Stimulated activated CD4-positive, alpha-beta T cell treated with anti-CD3 and anti-CD28 coated beads, TNF-alpha, amount 100 ng/mL, for 48 hours (primary cell): ENCODE results near the gene FNDC1.

Source experiments
- DNase-seq, 3 donors: peaks; one replicate each; pipeline ENCODE4 v3.0.0-alpha.2; 2020; ENCODE audit warnings: low read depth in 3 of 3

FNDC1 gene

DNA sequence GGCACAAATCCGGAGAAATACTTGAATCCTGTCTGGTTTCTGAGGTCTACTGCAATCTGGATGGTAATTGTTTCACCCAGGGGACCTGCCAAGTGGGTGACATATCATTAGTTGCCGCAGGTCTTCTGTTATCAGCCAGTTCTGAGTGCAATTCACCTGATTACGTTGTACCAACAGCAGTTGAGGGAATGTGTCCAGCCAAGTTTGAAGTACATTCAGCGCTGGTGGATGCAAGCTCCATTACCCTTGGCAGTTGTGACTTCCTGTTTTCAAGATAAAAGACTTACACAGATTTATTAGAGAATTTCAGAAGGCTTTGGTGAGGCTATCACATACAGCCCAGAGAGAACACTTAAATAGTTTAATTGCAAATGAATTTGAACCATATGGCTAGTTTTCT lies 42.8 kb downstream of the FNDC1 start:
- DNase-seq, result no peak

DNA sequence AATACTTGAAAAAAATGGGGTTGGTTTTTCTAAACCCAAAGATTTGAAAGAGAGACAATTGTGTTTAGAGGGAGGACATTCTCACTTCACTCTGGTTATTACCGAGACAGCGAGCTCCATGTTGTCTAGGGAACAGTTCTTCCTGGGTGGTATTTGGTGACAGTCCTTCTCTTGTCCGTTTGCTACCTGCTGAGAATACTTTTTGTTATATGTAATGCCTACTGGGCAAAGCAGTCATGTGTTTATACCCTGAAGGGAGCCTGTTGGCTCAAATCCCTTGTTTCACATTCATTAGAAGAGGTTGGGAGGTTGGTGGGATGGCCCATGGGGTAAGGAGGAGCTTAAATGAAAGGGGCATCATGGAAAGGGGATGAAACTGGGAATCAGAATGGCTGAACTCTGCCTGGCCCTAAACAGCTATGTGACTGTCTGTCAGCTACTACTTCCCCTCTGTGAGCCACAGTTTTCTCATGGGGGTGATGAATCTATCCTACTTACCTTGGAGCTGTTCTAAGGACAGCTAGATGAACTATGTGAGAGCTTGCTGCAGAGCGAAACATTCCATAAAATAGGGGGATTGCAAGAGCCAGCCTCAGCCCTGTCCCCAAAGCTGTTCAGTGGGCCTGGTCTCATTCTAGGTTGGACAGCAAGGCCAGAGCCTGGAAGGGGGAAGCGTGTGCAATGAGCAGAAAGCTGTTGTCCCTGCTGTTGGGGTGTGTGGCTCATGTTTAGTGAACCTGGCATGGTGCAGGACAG lies 43.5 kb downstream of the FNDC1 start:
- no peak for DNase-seq

DNA sequence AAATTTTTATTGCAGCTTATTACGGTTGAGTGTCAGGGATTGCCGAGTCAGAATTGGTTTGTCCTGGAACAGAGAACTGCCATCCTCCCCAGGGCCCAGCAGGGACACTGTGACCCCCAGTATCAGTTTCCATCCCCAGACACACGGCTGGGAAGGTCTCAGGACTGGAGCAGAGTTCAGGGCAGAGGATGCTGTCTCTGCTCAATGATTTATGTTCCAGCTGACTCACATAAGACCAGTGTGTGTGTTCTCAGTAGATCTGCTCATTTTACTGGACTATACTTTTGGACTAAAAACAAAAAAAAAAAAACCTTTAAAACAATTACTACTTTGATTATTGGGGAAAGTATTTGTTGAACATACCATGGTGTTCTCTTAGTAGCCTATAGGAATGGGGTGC lies 44.2 kb downstream of the FNDC1 start:
- DNase-seq, result no peak

DNA sequence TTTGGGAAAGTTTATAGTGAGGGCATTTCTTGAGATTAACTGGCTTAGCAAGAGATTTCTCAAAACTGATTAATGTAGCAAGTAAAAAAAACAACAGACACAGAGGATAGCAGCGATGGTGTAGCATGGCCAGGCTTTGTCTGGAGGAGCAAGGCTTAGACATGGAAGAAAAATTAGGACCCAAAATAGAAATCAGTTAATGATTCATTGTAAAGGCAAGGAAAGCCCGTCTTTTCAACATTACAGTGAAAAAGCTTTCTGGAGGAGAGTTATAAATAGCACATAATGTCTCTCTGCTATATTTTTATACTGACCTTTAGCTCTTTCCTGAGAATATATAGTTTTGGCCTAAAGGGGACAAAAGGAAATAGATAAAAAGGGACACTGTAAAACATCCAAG lies 45.1 kb downstream of the FNDC1 start:
- no peak for DNase-seq

DNA sequence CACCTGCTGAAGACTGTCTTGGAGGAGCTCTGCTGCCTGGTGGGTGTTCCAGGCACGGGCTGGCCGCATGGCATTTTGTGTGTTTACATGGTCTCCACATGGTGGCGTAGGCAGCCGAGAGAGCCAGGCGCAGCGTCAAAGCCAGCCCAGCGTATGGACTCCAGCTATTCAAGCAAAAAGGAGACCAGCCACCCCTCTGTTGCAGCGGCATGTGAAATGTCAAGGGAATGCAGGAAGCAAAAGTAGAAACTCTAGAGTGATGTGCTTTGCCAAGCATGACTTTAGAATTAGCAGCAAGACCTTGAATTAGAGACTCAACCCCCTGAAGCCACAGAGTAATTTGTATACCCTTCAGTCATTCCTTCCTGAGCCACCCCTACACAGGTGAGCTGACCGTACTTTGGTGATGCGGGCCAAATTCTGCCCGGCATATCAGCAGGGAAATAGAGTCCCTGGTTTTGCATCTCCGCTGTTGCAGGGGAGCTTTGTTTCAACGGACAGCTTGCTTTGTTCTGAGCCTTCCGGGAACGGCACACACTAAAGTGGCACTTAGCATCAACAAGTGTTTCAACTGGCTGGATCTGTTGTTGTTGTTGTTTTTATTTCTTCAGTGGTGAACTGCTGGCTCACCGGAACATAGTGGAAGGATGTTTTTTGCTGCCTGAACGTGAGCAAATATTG lies 48.5 kb downstream of the FNDC1 start:
- peak in 1 of 3 donors; percentile 8 for DNase-seq

DNA sequence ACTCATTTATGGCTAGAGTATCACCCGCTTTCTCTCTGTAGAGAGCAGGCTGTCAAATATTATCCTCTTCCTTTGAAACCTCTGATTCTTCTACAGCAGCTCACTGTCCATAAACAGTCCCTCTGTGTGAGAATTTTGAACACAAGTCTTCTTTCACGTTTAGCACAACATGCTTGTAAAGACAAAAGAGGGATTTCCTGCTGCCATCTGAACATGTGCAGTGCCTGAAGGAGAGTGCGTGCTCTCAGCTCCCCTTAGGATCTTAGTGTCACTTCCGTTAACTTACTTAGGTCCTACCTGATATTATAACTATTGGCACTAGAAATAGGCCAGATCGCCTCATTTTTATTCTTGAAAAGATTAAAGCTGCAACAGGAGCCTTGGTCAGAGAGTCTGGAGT lies 50.9 kb downstream of the FNDC1 start:
- no peak for DNase-seq

DNA sequence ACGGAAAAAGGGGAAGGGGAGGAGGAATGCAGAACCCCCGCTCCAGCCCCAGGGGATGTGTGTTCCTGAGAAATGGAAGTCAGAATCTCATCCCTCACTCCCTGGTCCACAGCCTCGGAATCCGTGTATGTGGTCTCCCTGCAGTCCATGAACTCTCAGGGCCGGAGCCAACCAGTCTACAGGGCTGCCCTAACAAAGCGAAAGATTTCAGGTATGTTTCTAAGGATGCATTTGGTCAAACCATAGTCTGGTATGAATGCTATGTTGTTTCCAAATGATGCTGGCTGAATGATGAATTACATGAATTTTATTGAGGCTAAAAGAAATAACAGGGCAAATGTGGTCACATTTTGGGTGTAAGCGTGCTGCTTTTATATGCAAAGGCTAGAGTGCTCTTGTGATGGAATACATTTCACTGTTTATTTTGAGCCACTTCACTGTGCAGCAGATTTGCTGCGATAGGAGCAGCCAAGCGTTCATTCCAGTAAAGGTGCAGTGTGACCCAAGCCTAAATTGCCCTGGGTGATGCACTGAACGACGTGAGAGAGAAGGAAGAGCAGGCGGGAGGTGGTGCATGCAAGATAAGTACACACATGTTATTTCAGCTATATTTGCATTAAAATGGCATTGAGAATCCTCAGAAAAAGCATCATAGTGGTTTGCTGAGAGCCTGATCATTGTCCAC lies 52.4 kb downstream of the FNDC1 start:
- no peak for DNase-seq

DNA sequence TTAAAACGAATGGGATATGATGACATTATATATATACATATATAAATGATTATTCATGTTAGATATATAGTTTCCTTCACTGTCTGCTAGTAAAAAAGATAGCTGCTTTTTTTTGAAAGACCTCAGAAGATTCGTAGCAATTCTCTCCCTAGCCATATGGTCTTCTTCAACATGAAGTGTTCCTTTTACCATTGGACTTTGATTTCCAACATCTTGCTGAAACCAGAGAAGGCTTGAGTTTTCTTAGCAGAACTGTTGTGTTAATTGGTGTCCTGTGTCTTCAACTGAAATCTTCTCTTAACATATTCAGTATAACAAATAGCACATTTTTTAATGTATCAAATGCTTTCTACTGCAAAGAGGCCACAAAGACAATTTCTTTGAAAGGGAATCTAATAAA lies 55.3 kb downstream of the FNDC1 start:
- no peak for DNase-seq

DNA sequence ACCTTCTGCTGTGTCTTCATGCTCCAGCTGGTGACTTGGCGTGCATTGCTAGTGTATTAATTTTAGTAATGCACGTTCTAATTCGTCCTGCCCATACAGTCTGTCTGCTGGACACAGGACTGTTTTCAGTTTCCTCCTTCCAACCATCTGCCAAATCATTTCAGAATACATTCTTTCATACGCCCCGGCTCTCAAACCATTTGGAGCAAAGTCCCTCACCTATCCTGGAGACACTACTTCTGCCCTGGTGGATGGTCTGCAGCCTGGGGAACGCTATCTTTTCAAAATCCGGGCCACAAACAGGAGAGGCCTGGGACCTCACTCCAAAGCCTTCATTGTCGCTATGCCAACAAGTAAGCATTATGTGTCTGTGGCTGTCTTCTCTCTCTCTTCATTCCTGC lies 60.5 kb downstream of the FNDC1 start:
- no peak for DNase-seq

DNA sequence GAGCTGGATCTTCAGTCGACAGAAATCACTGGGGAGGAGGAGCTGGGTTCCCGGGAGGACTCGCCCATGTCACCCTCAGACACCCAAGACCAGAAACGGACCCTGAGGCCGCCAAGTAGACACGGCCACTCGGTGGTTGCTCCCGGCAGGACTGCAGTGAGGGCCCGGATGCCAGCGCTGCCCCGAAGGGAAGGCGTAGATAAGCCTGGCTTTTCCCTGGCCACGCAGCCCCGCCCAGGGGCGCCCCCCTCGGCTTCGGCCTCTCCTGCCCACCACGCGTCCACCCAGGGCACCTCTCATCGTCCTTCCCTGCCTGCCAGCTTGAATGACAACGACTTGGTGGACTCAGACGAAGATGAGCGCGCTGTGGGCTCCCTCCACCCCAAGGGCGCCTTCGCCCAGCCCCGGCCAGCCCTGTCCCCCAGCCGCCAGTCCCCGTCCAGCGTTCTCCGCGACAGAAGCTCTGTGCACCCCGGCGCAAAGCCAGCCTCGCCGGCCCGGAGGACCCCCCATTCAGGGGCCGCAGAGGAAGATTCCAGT lies 63.0 kb downstream of the FNDC1 start:
- no peak for DNase-seq

DNA sequence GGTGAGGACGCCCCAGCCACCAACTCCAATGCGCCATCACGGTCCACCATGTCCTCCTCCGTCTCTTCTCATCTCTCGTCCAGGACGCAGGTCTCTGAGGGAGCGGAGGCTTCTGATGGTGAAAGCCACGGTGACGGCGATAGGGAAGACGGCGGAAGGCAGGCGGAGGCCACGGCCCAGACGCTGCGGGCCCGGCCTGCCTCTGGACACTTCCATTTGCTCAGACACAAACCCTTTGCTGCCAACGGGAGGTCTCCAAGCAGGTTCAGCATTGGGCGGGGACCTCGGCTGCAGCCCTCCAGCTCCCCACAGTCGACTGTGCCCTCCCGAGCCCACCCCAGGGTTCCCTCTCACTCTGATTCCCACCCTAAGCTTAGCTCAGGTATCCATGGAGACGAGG lies 63.6 kb downstream of the FNDC1 start:
- no peak for DNase-seq

DNA sequence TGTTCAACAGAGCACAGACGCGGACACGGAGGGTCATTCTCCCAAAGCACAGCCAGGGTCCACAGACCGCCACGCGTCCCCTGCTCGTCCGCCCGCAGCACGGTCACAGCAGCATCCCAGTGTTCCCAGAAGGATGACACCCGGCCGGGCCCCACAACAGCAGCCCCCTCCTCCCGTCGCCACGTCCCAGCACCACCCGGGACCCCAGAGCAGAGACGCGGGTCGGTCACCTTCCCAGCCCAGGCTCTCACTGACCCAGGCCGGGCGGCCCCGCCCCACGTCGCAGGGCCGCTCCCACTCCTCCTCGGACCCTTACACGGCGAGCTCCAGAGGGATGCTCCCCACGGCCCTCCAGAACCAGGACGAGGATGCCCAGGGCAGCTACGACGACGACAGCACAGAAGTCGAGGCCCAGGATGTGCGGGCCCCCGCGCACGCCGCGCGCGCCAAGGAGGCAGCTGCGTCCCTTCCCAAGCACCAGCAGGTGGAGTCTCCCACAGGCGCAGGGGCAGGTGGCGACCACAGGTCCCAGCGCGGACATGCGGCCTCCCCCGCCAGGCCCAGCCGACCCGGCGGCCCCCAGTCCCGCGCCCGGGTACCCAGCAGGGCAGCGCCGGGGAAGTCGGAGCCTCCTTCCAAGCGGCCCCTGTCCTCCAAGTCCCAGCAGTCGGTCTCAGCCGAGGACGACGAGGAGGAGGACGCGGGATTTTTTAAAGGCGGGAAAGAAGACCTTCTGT lies 64.3 kb downstream of the FNDC1 start:
- DNase-seq, result no peak

DNA sequence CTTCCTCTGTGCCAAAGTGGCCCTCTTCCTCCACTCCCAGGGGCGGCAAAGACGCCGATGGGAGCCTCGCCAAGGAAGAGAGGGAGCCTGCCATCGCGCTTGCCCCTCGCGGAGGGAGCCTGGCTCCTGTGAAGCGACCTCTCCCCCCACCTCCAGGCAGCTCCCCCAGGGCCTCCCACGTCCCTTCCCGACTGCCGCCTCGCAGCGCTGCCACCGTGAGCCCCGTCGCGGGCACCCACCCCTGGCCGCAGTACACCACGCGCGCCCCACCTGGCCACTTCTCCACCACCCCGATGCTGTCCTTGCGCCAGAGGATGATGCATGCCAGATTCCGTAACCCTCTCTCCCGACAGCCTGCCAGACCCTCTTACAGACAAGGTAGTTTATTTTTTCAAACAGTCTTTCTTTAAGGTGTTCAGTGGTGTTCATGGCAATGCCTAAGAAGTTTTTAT lies 64.9 kb downstream of the FNDC1 start:
- DNase-seq, result no peak

DNA sequence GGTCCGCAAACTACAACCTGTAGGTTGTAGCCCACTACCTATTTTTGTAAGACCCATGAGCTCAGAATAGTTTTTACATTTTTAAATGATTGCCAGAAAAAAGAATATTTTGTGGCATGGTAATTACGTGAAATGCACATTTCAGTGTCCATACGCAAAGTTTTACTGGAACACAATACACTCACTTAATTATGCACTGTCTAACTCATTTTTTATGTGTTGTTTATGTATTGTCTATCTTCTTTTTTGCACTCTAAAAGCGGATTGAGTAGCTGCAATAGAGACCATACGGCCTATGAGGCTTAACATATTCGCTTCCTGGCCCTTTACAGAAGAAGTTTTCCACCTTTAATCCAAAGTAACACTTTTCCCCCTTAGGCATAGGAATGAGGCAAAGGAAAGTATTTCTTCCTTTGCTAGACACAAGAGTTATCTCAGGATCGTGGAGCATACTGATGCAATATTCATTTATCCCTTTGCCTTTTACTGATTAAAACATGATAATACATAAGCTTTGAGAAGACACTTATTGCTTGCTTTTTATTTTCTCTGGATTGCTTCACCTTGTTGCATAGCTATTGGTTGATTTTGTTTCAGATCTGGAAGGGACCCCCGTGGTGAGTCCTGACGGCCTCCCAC lies 69.8 kb downstream of the FNDC1 start:
- DNase-seq, result no peak

DNA sequence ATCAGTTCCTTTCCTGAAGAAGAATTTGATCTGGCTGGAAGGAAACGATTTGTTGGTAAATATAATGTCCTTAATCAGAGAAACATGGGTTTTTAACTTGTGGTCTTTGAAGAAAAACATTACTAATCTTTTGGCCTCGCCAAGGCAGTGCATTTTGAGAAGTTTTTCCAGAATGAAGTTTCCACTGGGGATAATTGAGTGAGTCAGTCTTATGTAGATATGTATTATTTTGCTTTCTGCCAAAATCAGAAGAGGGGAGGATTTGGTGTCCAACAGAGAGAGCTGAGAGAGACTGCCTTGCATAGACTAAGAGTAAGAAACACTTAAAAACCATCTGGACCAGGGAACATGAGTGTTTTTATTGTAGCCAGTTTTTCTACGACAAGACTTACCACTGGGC lies 79.9 kb downstream of the FNDC1 start:
- DNase-seq, result no peak

DNA sequence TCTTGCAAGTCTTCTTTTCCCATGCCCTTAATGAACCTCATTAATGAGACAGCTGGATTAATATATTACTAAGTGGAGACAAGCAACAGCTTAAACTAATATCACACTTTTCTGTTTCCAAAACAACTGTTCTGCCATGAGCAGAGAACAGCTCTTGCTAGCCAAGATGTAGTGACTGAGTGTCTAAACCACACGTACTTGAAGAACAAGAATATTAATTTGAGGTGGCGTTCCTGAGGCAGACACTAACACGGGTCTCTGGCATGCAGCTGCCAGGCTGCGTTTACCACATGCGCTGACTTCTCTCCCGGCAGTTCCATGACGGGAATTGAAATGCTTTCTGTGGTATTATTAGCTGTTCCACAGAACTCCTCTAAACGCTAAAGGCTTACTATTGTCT lies 80.6 kb downstream of the FNDC1 start:
- no peak for DNase-seq

DNA sequence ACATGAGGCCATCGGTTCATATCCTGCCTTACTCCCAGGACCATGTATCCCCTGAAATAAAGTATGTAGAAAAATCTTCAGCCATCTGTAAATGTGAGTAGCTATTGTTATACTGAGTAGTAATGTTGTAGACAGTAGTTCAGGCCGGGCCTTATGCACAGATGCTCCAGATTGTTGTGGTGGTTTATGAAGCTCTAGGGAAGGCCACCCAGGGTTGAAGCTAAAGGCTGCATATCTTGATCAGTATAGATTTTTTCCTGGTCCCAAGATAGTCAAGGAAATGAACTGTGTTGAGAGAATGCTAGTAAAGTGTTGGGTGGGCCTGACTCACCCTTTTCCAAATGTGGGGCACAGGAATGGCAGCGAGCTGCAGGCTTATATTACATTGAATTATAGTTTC lies 81.4 kb downstream of the FNDC1 start:
- DNase-seq, result no peak

DNA sequence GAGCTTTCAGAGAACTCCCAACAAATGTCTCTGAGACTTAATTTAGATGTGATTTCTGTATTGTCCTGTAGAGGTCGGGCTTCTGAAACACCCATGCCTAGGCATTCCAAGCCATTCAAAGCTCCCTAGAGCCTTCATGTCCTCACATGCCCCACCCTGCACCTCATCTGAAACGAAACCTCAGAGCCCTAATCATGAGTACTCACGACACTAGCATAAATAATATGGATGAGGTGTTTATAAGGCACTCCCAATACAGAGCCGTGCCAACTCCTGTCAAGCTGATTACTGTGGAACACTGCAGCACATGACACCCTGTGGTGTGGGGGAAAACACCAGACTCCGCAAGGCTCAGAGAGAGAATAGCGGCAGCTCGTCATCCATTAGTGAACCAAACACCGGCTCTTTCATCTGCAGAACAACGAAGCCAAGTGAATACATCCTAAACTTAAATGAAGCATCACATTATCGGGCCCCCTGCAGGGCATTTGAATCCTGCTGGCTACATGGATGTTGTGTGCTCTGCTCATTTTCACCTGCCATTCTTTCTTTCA lies 83.8 kb downstream of the FNDC1 start:
- no peak for DNase-seq

DNA sequence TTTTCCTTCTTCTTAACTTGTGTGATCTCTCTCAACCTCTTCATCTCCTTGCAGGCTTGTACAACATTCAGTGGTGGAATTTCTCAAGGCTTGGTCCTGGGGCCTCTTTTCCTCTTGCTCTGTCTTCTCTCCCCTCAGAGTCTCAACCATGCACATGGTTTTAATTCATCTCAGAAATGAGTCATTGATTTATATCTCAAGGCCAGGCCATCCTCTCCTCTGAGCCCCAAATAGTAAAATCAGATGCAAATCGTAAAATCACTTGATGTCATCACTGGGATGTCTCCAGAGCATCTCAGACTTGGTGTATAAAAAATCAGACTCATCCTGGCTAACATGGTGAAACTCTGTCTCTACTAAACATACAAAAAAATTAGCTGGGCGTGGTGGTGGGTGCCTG lies 85.0 kb downstream of the FNDC1 start:
- no peak for DNase-seq

DNA sequence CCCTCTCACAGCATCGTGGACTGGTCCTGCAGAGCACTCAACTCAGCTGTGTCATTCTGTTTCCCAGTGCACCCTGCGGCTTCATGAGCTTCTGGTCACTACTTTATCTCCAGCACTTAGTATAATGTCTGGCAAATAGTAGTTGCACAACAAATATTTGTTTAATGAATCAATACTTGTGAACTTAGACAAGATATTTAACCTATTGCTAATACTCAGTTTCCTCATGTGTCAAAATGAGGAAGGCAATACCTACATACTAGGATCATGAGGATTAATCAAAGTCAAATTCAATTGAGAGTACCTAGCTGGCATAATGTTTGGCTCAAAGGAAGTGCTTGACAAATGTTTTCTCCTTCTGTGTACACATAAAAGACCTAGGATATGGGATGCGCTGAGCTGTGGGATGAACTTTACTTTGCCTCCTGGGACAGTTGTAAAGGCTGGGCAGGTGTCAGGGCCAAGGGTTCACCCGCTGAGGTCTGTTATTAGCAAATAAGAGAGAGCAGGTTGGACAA lies 86.3 kb downstream of the FNDC1 start:
- no peak for DNase-seq

DNA sequence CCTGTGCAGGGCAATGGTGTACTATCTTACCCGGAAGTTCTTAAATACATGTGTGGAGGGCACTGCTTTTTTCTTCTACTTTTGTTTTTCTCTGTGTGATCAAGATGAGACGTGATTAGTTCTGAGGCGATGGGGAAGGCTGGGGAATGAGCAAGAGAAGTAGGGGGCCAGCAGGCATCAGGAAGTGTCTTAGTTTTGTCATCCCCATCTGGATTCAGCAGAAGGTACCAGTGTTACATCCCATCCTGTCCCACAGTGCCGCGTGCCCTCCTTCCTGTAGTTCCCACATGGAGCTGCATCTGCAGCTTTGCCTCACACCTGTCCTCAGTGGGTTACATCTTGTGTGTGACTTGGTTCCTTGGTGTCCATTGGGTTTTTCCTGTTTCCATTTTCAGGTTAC lies 86.9 kb downstream of the FNDC1 start:
- no peak for DNase-seq
